NK-92 (cell line): ENCODE data around the gene ETS2.
"Not testable (repeated sequence)": the region's sequence is repeated elsewhere in the genome, so short reads cannot be mapped to it uniquely, and the experiment has no call there.

ENCODE experiments used
- DNase-seq: peaks from one replicate; lab custom pipeline; 2025; ENCODE audit not compliant: unreplicated experiment; lab: John Stamatoyannopoulos, UW

ETS2 gene

GRCh38 chr21:38816400-38816977, 10.8 kb downstream of the ETS2 start:
- DNase-seq: no peak

- no peak for DNase-seq
Observed at GRCh38 chr21:38817371-38818324, 11.9 kb downstream of the ETS2 start.

- DNase-seq: no peak
Observed at GRCh38 chr21:38818325-38818723, 12.6 kb downstream of the ETS2 start.

- DNase-seq: no peak
Observed at GRCh38 chr21:38819051-38819718, 13.5 kb downstream of the ETS2 start.

- DNase-seq: no peak
Observed at GRCh38 chr21:38819719-38820159, 14.0 kb downstream of the ETS2 start.

- no peak for DNase-seq
Observed at GRCh38 chr21:38820471-38821239, 14.9 kb downstream of the ETS2 start.

- no peak for DNase-seq
Observed at GRCh38 chr21:38821248-38821647, 15.5 kb downstream of the ETS2 start.

GRCh38 chr21:38821959-38822682, 16.4 kb downstream of the ETS2 start:
- no peak for DNase-seq

GRCh38 chr21:38822778-38823238, 17.1 kb downstream of the ETS2 start:
- DNase-seq: no peak

- no peak for DNase-seq
Observed at GRCh38 chr21:38823737-38824123, 18.0 kb downstream of the ETS2 start.

GRCh38 chr21:38824124-38824822, 18.5 kb downstream of the ETS2 start:
- no peak for DNase-seq

GRCh38 chr21:38825269-38825668, 19.5 kb downstream of the ETS2 start:
- no peak for DNase-seq

GRCh38 chr21:38825921-38826320, 20.2 kb downstream of the ETS2 start:
- DNase-seq: no peak

GRCh38 chr21:38828111-38828510, 22.4 kb downstream of the ETS2 start:
- not testable (repeated sequence) for DNase-seq

- DNase-seq: no peak
Observed at GRCh38 chr21:38830671-38831525, 25.2 kb downstream of the ETS2 start.

- no peak for DNase-seq
Observed at GRCh38 chr21:38831526-38832467, 26.1 kb downstream of the ETS2 start.

- DNase-seq: no peak
Observed at GRCh38 chr21:38832664-38833063, 26.9 kb downstream of the ETS2 start.

GRCh38 chr21:38833117-38833516, 27.4 kb downstream of the ETS2 start:
- no peak for DNase-seq
